KOPT-K1 (cell line): Measurements from ENCODE around the gene CSNK2A2.
A peak's percentile ranks its signal among the peaks of the same experiment; 100 is the strongest.

Experiments used
- H3K27ac ChIP-seq: fragments of 200-600 bp; sonication (generic); 2 replicates; pipeline ENCODE4 v1.5.1; 2016; ENCODE audit warnings: antibody characterized with exemption, mild to moderate bottlenecking, low read depth, low read length; ENCODE audit not compliant: poor library complexity, severe bottlenecking
- H3K36me3 ChIP-seq: fragments of 200-600 bp; sonication (generic); 2 replicates; pipeline ENCODE4 v1.5.1; 2017; ENCODE audit warnings: antibody characterized with exemption, mild to moderate bottlenecking, low read length, moderate library complexity; ENCODE audit not compliant: insufficient read depth
- H3K9me3 ChIP-seq: fragments of 200-600 bp; sonication (generic); 2 replicates; pipeline ENCODE4 v1.5.1; 2017; ENCODE audit warnings: antibody characterized with exemption, low read length, mild to moderate bottlenecking; ENCODE audit not compliant: insufficient read depth, poor library complexity, severe bottlenecking

Gene CSNK2A2

DNA sequence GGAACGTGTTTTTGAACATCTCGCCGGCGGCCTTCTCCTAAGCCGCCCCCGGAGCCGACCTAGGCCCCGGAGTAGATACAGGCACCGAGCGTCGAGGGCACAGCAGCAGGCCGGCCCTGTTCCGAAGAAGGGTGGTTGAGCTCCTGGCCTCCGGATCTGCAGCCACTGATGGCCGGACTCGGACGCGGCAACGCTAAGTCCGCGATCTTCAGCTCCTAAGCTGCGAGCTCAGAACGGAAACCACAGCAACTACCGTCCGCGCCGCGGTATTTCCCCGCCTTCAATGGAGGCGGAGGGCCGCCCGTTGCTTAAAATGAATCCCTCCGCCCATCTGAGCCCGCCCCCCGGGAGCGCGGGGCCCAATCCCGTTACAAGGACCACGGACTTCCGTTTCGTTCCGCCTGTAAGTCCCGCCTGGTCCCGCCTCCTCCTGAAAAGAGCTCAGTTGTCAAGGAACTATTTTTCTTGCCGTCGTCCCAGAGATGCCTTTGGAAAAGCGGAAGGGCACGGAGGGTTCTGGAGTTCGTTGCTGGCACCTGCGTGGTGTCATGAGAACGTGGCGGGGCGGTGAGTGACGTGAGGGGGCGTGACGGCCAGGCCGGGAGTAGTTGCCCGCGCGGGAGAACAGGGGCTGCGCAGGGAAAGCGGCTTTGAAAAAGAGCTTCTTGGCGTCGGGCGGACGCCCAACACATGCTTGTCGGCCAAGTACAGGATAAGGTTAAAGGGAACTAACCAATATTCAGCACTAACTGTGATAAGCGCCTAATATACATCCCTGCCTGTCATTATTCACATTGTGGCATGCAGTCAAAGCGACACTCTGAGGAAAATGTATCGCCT is 68.6 kb downstream of the CSNK2A2 start, which contains the start of gene CFAP20:
TSS of gene CFAP20 (minus strand) at position 285 of the 840 bp plus-strand sequence. CDS start at position 19, 266 bp downstream.
- Histone ChIP-seq H3K27ac (peak within 1 kb of the TSS; percentile 97), H3K36me3 (peaks cover 12% of the 10 kb centered on the region), H3K9me3 (no peaks in the 10 kb centered on the region)

DNA sequence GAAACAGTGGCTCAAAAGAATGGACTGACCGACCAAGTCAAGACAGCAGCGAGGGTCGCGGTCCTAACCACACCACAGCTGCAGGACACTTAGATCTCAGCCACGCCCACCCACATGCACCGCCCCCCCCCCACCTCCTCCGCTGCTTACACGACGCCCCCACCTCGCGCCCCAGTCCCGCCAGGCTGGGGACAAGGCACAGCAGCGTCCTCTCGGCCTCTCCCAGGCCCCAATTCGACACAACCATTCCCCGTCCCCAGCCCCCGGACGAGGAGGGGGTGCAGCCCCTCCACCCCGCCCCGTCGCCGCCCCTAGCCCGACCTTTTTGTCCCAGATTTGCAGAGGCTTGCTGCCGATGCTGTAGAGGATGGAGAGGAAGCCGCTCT is 69.2 kb downstream of the CSNK2A2 start:
- H3K27ac ChIP-seq, result peak overlapping the region; percentile 97
- peaks cover 14% of the 10 kb centered on the region for H3K36me3 ChIP-seq
- H3K9me3 ChIP-seq, result no peaks in the 10 kb centered on the region

DNA sequence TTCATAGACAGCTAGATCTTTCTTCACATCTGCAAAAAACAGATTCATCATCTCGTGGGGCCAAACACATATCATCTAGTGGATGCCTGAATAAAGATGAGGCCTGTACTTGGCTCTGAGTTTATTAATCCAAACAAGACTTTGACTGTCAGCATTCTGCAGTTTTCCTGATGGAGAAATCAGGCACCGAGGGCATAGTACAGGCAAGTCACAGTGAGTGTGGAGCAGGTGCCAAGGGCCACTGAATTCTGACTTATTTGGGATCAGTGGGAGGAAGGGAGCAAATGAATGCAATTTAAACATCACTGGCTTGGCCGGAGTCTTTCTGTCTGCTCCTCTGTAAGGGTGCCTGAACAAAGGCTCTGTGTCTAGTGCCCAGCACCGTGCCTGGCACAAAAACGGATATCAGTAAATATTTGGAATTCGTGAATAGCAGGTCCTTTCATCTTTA is 69.7 kb downstream of the CSNK2A2 start:
- H3K36me3 ChIP-seq, result peaks cover 16% of the 10 kb centered on the region
- peak overlapping the region; percentile 97 for H3K27ac ChIP-seq
- no peaks in the 10 kb centered on the region for H3K9me3 ChIP-seq

DNA sequence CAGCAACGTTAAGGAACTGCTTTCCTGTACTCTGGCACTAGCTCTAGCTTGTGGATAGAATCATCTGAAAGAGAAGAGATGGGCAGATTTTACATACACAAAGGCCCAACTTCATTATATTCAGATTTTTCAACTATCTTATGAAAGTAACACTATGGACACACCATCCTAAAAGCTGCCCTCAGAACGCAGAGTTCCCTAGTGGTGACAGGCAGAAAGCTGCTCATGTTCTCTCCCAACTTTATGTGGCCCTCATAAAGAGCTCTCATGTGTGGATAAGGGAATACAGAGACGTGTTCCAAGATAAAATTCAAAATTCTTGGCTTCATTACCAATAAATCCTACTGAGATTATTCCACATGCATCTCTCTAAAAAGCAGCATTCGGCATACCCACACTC is 70.3 kb downstream of the CSNK2A2 start:
- Histone ChIP-seq H3K27ac (no peak overlapping the region), H3K9me3 (no peaks in the 10 kb centered on the region), H3K36me3 (peaks cover 16% of the 10 kb centered on the region)

DNA sequence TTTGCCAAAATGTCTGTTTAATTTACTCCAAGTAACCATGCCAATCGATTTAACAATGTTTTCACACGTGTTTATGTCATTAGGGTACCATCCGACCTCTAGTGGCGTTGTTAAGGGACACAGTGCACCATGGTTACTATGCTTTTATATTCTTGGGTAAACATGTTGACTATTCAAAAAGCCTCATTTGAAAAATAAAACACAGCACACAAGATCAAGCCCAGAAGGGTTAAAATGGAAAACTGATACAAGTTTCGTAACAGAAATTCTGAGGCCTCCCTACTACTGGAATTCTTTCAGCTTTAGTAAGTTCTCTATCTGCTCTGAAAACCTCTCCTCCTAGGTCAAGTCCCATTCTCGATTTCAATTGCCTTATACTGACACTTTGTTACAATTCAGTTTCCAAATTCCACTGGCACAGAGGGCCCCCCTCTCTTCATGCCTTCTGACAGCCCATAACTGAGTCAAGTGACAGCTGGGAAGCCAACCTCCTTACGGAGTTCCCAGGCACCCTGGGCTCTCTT is 70.8 kb downstream of the CSNK2A2 start:
- Histone ChIP-seq H3K9me3 (no peaks in the 10 kb centered on the region), H3K36me3 (peaks cover 16% of the 10 kb centered on the region), H3K27ac (no peak overlapping the region)

DNA sequence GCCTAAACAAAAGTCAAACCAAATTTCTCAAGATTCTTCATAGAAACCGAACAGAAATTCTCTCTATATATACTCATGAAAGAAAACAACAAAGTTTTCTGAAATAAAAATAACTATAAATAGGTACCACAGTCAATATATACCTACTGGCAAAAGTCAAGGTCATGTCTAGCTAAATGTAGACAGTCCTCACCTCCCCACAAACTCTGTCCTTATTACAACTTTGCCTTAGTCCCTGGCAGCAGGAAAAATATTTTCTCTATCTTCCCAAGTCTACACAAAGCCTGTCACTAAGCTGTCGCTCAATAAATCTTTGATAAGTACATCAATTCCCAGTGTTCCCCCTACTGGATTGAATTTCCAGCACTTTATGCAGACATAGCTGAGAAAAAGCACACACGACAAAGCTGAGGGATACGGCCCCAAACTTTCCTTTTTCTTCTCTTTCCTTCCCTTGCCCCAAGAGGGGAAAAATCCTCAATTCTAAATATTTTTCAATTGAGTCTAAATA is 71.4 kb downstream of the CSNK2A2 start:
- Histone ChIP-seq H3K27ac (no peak overlapping the region), H3K9me3 (no peaks in the 10 kb centered on the region)

DNA sequence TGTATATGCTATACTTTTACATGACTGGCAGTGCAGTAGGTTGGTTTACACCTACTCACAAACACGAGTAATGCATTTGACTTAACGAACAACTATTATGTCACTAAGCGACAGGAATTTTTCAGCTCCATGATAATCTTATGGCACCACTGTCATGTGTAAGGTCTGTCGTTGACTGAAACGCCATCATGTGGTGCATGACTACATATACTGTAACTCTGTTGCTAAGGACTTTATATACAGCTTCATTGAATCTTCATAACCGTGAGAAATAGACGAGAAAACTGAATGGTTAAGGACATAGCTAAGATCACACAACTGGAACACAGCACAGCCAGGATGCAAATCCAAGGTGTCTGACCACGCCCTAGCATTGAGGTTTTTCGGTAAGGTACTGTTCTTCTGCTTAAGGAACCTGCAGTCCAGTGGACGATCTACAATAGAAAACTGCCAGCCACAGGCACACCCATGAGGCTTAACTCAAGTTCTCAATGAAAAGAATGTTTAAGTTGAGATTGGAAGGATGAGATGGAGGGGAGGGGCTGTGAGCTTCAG is 72.0 kb downstream of the CSNK2A2 start:
- Histone ChIP-seq H3K36me3 (peaks cover 20% of the 10 kb centered on the region), H3K9me3 (no peaks in the 10 kb centered on the region), H3K27ac (no peak overlapping the region)

More for the DNA sequence above, 71.4 kb downstream of the CSNK2A2 start:
- peaks cover 16% of the 10 kb centered on the region for H3K36me3 ChIP-seq

DNA sequence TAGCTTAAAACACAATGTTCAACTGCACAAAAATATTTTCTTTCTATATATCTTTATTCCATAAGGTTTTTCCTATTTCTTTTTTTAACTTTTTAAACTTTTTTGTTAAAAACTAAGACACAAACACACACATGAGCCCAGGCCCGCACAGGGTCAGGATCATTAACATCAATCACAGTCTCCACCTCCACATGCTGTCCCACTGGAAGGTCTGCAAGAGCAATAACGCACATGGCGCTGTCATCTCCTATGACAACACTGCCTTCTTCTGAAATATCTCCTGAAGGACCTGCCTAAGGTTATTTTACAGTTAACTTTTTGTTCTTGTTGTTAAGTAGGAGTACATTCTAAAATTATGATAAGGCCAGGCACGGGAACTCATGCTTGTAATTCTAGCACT is 72.9 kb downstream of the CSNK2A2 start:
- no peak overlapping the region for H3K27ac ChIP-seq
- H3K36me3 ChIP-seq, result peaks cover 20% of the 10 kb centered on the region
- no peaks in the 10 kb centered on the region for H3K9me3 ChIP-seq

DNA sequence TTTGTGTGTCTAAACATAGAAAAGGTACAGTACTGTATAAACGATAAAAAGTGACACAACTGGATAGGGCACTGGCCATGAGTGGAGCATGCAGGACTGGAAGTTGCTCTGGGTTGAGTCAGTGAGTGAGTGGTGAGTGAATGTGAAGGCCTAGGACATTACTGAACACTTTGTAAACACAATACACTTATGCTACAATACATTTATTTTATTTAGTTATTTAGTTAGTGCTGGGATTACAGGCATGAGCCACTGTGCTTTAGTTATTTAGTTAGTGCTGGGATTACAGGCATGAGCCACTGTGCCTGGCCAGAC is 73.3 kb downstream of the CSNK2A2 start:
- peaks cover 20% of the 10 kb centered on the region for H3K36me3 ChIP-seq
- H3K27ac ChIP-seq, result no peak overlapping the region
- no peaks in the 10 kb centered on the region for H3K9me3 ChIP-seq

DNA sequence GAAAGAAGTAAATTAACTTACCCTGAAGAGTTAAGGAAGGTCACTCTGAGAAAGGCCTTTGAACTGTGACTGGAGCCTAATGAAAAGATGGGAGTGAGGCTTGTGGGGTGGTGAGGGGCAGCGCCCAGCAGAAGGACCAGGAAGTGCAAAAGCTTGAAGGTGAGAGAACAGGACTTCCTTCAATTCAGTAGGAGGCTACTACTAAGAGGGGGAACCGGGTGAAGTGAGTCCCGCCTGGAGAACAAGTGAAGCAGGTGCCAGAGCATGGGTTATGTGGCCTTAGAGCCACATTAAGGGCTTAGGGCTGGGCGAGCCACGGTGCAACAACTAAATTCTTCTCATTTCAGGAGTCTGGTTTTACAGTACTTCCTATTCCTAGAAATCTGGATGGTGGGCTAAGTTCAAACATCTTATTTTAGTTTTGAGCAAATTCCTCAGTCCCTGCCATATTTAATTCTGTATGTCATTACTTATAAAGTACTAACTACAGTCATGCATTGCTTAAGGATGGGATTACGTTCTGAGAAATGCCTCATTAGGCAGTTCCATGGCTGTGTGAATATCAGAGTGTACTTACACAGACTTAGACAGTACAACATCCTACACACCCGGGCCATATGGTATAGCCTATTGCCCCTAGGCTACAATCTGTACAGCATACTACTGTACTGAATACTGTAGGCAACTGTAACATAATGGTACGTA is 73.9 kb downstream of the CSNK2A2 start:
- Histone ChIP-seq H3K9me3 (no peaks in the 10 kb centered on the region), H3K36me3 (peaks cover 20% of the 10 kb centered on the region), H3K27ac (no peak overlapping the region)

DNA sequence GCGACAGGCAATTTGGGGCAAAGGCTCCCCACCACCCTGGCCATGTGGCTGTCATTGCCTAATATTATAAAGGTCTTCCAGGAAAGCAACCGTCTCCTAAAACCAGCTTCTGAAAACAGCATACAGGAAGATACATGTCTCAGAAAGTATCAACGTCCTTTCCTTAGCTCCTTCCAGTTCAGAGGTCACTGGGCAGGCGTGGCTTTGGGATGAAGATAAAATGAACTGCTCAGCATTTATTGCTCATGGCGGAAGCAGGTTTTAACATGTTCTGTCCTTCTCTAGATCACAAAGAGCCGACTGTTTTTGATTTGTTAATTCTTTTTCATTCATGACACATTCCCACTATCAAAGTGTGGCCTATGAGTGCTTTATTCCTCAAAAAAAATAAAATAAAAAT is 76.8 kb downstream of the CSNK2A2 start:
- Histone ChIP-seq H3K9me3 (no peaks in the 10 kb centered on the region), H3K36me3 (peaks cover 29% of the 10 kb centered on the region), H3K27ac (no peak overlapping the region)

DNA sequence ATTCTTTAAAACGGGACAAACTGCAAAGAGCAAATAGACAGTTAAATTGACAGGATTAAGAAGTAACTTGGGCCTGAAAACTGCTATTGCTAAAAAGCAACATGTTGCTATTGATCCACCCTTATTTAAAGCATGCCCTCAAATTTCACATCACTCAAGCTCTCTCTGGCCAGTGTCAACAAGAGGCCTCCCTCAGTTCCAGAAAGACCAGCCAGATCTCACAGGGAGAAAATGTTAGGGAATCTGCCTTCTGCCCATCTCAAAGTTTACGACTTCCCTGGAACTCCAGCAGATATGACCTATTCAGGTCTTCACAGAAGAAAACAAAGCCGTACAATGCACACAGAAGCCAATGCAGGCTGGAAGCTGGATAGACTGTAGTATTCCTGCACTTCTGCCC is 77.7 kb downstream of the CSNK2A2 start:
- Histone ChIP-seq H3K9me3 (no peaks in the 10 kb centered on the region), H3K27ac (no peak overlapping the region), H3K36me3 (peaks cover 32% of the 10 kb centered on the region)

DNA sequence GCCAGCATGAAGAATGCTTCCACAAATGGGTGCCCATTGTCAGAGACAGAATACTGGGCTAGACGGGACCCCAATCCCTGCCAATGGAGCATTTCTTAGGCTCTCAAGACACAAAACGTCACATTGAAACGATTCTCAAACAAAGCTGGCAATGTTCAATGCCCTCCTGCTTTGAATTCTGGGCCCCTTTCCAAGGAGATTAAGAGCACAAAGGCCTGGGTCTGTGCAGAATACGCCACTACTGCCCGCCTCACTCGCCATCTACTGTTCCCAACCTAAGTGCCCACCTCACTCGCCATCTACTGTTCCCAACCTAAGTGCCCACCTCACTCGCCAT is 78.4 kb downstream of the CSNK2A2 start:
- Histone ChIP-seq H3K27ac (no peak overlapping the region), H3K36me3 (peaks cover 40% of the 10 kb centered on the region), H3K9me3 (no peaks in the 10 kb centered on the region)

DNA sequence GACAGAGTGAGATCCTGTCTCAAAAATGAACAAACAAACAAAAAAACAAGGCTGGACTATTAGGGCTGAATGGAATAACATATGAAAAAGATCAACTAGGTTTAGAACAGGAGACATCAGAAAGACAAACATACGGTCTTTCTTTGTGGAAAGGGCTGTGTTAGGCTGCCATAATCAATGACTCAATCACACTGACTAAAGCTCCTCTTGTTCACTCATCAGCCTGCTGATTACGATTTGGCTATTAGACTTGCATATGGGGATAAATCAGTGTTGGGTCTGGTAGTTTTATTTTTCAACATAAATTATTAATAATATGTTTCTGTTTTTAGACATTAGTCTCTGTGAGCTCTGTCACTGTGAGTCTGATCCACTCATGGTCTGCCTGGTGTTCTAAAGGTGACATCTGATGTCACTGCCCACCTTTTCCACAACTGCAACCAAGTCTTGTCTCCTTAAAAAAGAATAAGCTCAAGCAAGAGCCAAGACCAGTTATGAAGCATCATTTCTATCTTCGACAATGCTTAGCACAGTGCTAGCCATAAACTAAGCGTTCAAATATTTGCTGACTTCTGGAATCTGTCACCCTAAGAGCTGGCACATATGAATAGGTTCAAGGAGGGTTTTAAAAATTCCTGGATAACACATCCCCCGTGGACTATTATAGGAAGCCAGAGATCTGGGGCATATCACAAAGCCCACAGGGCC is 79.0 kb downstream of the CSNK2A2 start:
- peaks cover 45% of the 10 kb centered on the region for H3K36me3 ChIP-seq
- H3K27ac ChIP-seq, result no peak overlapping the region
- H3K9me3 ChIP-seq, result no peaks in the 10 kb centered on the region

DNA sequence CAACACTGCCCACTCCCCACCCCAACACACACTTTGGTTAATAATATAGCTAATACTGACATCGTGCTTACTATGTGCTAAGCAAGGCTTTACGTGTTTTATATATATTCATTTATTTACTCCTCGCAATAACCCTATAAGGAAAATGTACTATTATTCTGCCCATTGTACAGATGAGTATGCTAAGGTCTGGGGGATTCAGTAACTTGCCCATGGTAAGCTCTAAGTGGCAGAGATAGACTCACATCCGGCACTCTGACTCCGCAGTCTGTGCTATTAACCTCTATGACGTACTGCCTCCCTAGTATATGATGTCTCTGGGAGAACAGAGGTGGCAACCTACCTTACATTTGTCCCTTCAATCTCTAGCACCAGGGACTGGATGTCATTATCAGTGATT is 81.4 kb downstream of the CSNK2A2 start:
- Histone ChIP-seq H3K36me3 (peaks cover 64% of the 10 kb centered on the region), H3K27ac (no peak overlapping the region), H3K9me3 (no peaks in the 10 kb centered on the region)
